ENCODE measurements around the gene PCDHGB3.

The PCDHGB3 gene

GRCh38 chr5:141419074-141419880 is 49.2 kb downstream of the PCDHGB3 start:
- no peaks in the 10 kb centered on the region for H3K9me2 ChIP-seq (replicated peaks; ENCODE audit: insufficient read depth, low read length)
- peaks cover 26% of the 10 kb centered on the region for H3K27me3 ChIP-seq (replicated peaks; ENCODE audit: insufficient read depth, low read length)
- H3F3A ChIP-seq (ENCODE audit: insufficient read depth, low read length): no peaks in the 10 kb centered on the region
- H3K9me3 ChIP-seq (replicated peaks; ENCODE audit: insufficient read depth, low read length): no peaks in the 10 kb centered on the region
- no peak for DNase-seq
- no peaks in the 10 kb centered on the region for H4K20me1 ChIP-seq (ENCODE audit: insufficient read depth, low read length)
- H3K4me1 ChIP-seq (ENCODE audit: low read length): 0 out of 2 replicates have a peak, but pooled peaks cover 3% of the 10 kb centered on the region
- H3K79me2 ChIP-seq (ENCODE audit: low read length): no peaks in the 10 kb centered on the region
- no peak overlapping the region for H2AFZ ChIP-seq (ENCODE audit: low read length)
- H3K36me3 ChIP-seq (replicated peaks; ENCODE audit: insufficient read depth, low read length): no peaks in the 10 kb centered on the region
- H3K4me2 ChIP-seq (ENCODE audit: low read depth, low read length): no peak overlapping the region
- TF ChIP-seq EZH2 (optimal IDR thresholded peaks at IDR 0.05; ENCODE audit: low read depth, low read length) (no peak), EZH2phosphoT487 (IDR thresholded peaks at IDR 0.05; ENCODE audit: low read length) (no peak), CTCF (IDR thresholded peaks at IDR 0.05; ENCODE audit: low read length) (no peak)
- no peak overlapping the region for H3K27ac ChIP-seq (ENCODE audit: low read length)
- no peak overlapping the region for H3K9ac ChIP-seq (ENCODE audit: low read length)
- H3K4me3 ChIP-seq (ENCODE audit: low read length): no peak overlapping the region

- Histone ChIP-seq H4K20me1 (ENCODE audit: insufficient read depth, low read length) (no peaks in the 10 kb centered on the region), H3K4me3 (ENCODE audit: low read length) (peak within 1 kb of the TSS; percentile 75), H3K27me3 (replicated peaks; ENCODE audit: insufficient read depth, low read length) (peaks cover 35% of the 10 kb centered on the region), H3K4me2 (ENCODE audit: low read depth, low read length) (peak within 1 kb of the TSS; percentile 90), H3K36me3 (replicated peaks; ENCODE audit: insufficient read depth, low read length) (no peaks in the 10 kb centered on the region), H3K9me2 (replicated peaks; ENCODE audit: insufficient read depth, low read length) (no peaks in the 10 kb centered on the region), H3K27ac (ENCODE audit: low read length) (no peak within 1 kb of the TSS), H2AFZ (ENCODE audit: low read length) (peak within 1 kb of the TSS; percentile 87), H3K9me3 (replicated peaks; ENCODE audit: insufficient read depth, low read length) (no peaks in the 10 kb centered on the region), H3F3A (ENCODE audit: insufficient read depth, low read length) (no peaks in the 10 kb centered on the region), H3K4me1 (ENCODE audit: low read length) (0 out of 2 replicates have a peak, but pooled peaks cover 3% of the 10 kb centered on the region), H3K79me2 (ENCODE audit: low read length) (no peaks in the 10 kb centered on the region), H3K9ac (ENCODE audit: low read length) (peak within 1 kb of the TSS; percentile 24; the same call in 1 of the 2 replicates)
- TF ChIP-seq CTCF (IDR thresholded peaks at IDR 0.05; ENCODE audit: low read length) (peak; percentile 76), EZH2phosphoT487 (IDR thresholded peaks at IDR 0.05; ENCODE audit: low read length) (no peak)
- peak; percentile 66 for DNase-seq
Observed at GRCh38 chr5:141420855-141421488, 50.9 kb downstream of the PCDHGB3 start, which contains the start of gene PCDHGA11. Gene PCDHGA11, plus strand, starts transcription at chr5:141421051. Its CDS starts 177 bp downstream, at chr5:141421228.

- no peak for TF ChIP-seq CTCF (IDR thresholded peaks at IDR 0.05; ENCODE audit: low read length)
- no peak for TF ChIP-seq EZH2phosphoT487 (IDR thresholded peaks at IDR 0.05; ENCODE audit: low read length)
- Histone ChIP-seq H3K27ac (ENCODE audit: low read length) (no peak overlapping the region), H3K4me1 (ENCODE audit: low read length) (0 out of 2 replicates have a peak, but pooled peaks cover 3% of the 10 kb centered on the region), H3K27me3 (replicated peaks; ENCODE audit: insufficient read depth, low read length) (peaks cover 35% of the 10 kb centered on the region), H3F3A (ENCODE audit: insufficient read depth, low read length) (no peaks in the 10 kb centered on the region), H3K4me3 (ENCODE audit: low read length) (peak overlapping the region; percentile 75), H3K36me3 (replicated peaks; ENCODE audit: insufficient read depth, low read length) (no peaks in the 10 kb centered on the region), H3K79me2 (ENCODE audit: low read length) (no peaks in the 10 kb centered on the region), H3K9ac (ENCODE audit: low read length) (peak overlapping the region; percentile 24; the same call in 1 of the 2 replicates), H4K20me1 (ENCODE audit: insufficient read depth, low read length) (no peaks in the 10 kb centered on the region), H3K9me2 (replicated peaks; ENCODE audit: insufficient read depth, low read length) (no peaks in the 10 kb centered on the region), H2AFZ (ENCODE audit: low read length) (peak overlapping the region; percentile 87), H3K9me3 (replicated peaks; ENCODE audit: insufficient read depth, low read length) (no peaks in the 10 kb centered on the region), H3K4me2 (ENCODE audit: low read depth, low read length) (peak overlapping the region; percentile 90)
- no peak for DNase-seq
Observed at GRCh38 chr5:141421489-141421855, 51.4 kb downstream of the PCDHGB3 start.

Data from MM.1S (cell line).